AG09309 (cell line): Measurements from ENCODE around the gene CTU2.
A peak's percentile ranks its signal among the peaks of the same experiment; 100 is the strongest.

Experiments used
- DNase-seq: peaks from one replicate; pipeline ENCODE4 v3.0.0-alpha.2; 2010; ENCODE audit warnings: low read depth
- H3K4me3 ChIP-seq: 2 replicates; pipeline ENCODE4 v1.5.1; 2011; ENCODE audit warnings: mild to moderate bottlenecking, low read depth, low read length, moderate library complexity; ENCODE audit not compliant: control insufficient read depth
- TF ChIP-seq, protein P1 (sequence below): IDR thresholded peaks from 2 replicates; pipeline ENCODE4 v1.5.1; 2011; ENCODE audit warnings: mild to moderate bottlenecking, low read depth, low read length, inconsistent platforms; ENCODE audit not compliant: insufficient read depth, control insufficient read depth; ENCODE audit errors: missing control alignments

CTU2 gene

DNA sequence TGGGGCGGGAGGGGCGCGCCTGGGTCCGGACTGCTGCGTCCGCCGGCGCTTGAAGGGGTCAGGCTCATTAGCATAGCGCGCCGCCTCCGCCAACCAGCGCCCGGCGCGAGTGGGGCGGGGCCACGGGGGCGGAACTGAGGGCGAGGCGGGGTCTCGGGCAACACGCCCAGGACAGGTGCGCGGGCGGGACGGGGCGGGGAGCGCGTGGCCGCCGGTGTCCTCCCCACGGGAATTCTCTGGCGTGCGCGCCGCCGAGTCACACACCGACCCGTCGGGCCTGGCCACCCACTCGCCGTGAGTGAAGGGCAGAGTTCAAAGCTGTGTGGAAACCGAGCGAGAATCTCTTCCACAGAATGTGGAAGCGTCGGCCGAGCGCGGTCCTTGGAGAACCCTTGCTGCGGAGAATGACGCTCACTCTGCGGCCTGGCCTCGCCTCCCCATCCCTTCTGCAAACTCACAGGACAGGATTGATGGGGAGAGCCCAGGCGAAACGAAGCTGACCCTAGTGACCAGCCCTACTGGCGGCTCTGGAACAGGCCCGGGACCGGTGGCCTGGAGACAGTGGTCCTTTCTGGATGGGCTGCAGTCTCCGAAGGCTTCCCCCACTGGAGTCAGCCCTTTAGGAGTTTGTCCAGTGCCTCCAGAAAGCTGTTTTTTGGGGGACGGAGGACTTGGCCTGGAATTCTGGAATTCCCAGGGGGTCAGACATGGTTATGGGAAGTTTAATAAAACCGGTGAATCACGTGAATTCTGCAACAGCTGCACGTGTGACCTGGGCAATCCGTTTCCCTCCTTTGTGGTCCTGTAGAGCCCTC lies 19.7 kb upstream of the CTU2 start, which contains the start of gene SNAI3:
Gene SNAI3 (minus strand): TSS at position 69 of the 815 bp plus-strand sequence. CDS start 101 bp downstream, outside the sequence.
- DNase-seq, result no peak
- H3K4me3 ChIP-seq, result peak within 1 kb of the TSS; percentile 44

GRCh38 chr16:88687254-88687576 lies 19.1 kb upstream of the CTU2 start:
- no peak overlapping the region for H3K4me3 ChIP-seq
- DNase-seq, result no peak
- TF ChIP-seq, protein P1, sequence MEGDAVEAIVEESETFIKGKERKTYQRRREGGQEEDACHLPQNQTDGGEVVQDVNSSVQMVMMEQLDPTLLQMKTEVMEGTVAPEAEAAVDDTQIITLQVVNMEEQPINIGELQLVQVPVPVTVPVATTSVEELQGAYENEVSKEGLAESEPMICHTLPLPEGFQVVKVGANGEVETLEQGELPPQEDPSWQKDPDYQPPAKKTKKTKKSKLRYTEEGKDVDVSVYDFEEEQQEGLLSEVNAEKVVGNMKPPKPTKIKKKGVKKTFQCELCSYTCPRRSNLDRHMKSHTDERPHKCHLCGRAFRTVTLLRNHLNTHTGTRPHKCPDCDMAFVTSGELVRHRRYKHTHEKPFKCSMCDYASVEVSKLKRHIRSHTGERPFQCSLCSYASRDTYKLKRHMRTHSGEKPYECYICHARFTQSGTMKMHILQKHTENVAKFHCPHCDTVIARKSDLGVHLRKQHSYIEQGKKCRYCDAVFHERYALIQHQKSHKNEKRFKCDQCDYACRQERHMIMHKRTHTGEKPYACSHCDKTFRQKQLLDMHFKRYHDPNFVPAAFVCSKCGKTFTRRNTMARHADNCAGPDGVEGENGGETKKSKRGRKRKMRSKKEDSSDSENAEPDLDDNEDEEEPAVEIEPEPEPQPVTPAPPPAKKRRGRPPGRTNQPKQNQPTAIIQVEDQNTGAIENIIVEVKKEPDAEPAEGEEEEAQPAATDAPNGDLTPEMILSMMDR, result no peak

More for the DNA sequence above, 19.7 kb upstream of the CTU2 start, which contains the start of gene SNAI3:
- TF ChIP-seq, protein P1, result no peak

DNA sequence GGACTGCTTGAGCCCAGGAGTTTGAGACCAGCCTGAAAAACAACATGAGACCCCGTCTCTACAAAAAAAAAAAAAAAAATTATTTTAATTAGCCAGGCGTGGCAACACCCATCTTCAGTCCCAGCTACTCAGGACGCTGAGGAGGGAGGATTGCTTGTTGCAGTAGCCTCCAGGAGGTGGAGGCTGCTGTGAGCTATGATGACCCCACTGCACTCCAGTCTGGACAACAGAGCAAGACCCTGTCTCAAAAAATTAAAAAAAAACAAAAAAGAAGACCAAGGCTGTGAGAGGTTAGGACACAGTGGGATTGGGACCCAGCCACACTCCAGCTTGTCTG lies 18.7 kb upstream of the CTU2 start:
- TF ChIP-seq, protein P1, result no peak
- DNase-seq, result no peak
- H3K4me3 ChIP-seq, result no peak overlapping the region

- no peak overlapping the region for H3K4me3 ChIP-seq
- TF ChIP-seq, protein P1, result no peak
- no peak for DNase-seq
These were observed 18.1 kb upstream of the CTU2 start for GRCh38 chr16:88688013-88688778.

DNA sequence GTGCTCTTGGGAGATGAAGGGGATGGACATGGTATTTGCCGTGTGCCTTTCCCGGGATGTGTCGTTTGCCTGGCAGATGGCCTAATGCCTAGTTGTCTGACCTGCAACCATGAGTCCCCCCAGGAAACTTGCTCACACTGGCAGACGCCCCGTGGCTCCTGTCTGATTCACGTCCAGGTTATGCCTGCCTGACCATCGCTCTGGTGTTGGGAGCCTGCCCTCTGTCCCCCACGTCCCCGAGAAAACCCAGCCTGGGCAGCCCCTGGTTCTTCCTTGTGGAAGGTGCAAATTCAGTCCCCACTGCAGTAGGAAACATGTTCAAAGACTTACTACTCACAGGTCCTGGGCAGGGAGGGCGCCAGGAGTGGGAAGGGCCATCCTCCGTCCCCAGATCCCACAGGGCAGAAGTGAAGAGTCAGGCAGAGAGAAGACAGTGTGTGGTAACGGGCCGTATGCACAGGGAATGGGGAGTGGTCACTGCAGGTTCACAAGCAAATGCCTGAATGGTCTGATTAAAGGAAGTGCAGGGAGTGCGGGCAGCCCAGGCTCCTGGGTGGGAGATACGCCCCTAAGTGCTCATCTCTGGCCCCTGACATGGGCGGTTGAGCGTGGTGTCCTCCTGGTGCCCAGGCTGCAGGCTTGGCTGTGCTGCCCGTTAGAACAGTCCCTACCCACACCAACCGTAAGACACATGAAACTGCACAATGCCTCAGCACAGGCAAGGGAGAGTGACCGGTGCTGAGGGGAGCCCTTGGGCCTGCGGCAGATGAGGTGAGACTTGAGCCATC lies 15.8 kb upstream of the CTU2 start:
- TF ChIP-seq, protein P1, result no peak
- DNase-seq, result no peak
- H3K4me3 ChIP-seq, result no peak overlapping the region

DNA sequence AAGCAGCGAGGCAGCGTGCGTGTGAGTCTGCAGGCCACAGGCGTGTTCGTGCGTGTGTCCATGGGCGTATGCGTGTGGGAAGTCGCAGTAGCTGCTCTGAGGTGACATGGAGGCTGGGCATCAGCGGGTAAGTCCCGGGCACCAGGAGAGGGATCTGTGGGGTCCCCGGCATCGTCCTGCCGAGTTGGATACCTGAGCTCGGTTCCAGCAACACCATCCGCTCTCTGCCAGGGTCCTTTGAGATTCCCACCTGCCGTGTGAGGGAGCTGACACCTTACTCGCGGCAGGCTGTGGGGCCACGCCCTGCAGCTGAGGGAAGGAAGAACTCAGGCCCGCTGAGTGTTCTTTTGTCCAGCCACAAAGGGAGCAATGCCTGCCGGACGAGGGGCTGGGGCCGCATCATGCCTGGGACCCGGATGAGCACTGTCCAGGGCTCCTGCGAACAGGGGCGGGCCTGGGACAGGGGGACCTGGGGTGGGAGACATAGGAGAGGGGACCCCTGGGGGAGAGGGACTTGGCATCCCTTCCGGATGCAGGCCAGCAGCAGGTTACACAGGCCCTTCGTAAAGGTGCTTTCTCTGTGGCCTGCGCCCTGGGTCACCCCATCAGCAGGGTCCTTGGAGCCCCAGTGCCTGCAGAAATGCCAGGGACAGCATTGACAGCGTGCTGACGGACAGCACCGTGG lies 15.0 kb upstream of the CTU2 start:
- no peak overlapping the region for H3K4me3 ChIP-seq
- no peak for DNase-seq
- TF ChIP-seq, protein P1, result no peak
